OCI-LY3 (cell line): ENCODE data around the gene NUMA1.

ENCODE experiments used
- EZH2phosphoT487 ChIP-seq: fragments of 200-600 bp; shearing (Covaris generic); IDR thresholded peaks from 2 replicates; pipeline ENCODE4 v1.6.1; 2018; ENCODE audit warnings: antibody characterized with exemption, mixed run types, low read depth
- TF ChIP-seq, protein P1 (sequence below): fragments of 200-600, 300-600 bp; sonication (generic); IDR thresholded peaks from 2 replicates; pipeline ENCODE4 v1.5.1; 2014; ENCODE audit warnings: antibody characterized with exemption, low read length, low read depth

- TF ChIP-seq, protein P1, sequence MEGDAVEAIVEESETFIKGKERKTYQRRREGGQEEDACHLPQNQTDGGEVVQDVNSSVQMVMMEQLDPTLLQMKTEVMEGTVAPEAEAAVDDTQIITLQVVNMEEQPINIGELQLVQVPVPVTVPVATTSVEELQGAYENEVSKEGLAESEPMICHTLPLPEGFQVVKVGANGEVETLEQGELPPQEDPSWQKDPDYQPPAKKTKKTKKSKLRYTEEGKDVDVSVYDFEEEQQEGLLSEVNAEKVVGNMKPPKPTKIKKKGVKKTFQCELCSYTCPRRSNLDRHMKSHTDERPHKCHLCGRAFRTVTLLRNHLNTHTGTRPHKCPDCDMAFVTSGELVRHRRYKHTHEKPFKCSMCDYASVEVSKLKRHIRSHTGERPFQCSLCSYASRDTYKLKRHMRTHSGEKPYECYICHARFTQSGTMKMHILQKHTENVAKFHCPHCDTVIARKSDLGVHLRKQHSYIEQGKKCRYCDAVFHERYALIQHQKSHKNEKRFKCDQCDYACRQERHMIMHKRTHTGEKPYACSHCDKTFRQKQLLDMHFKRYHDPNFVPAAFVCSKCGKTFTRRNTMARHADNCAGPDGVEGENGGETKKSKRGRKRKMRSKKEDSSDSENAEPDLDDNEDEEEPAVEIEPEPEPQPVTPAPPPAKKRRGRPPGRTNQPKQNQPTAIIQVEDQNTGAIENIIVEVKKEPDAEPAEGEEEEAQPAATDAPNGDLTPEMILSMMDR = no peak
- no peak for TF ChIP-seq EZH2phosphoT487
Measured at GRCh38 chr11:72001834-72002591, 78.3 kb downstream of the NUMA1 start.
